AG04450 (cell line): ENCODE data around the gene GSK3A. TPM values are rescaled to one million over a fixed set of nuclear protein-coding genes. Genes with fewer than 3 reads are reported as not detected.
A peak's percentile ranks its signal among the peaks of the same experiment; 100 is the strongest.

Experiments
- CTCF ChIA-PET: fragments of 300-600, 350-600 bp; formaldehyde crosslinking; extraction: SDS; loops from one replicate; lab custom pipeline; 2022; ENCODE audit warnings: antibody characterized with exemption, inconsistent platforms; lab: Charles Lee
- POLR2A ChIA-PET: fragments of 350-600 bp; formaldehyde crosslinking; extraction: SDS; loops from one replicate; lab custom pipeline; 2021; ENCODE audit warnings: antibody characterized with exemption, inconsistent platforms; lab: Yijun Ruan, JAX
- DNase-seq: peaks from one replicate; pipeline ENCODE4 v3.0.0-alpha.2; 2011; ENCODE audit warnings: low read depth, low spot score
- H3K27ac ChIP-seq: one replicate; pipeline ENCODE4 v1.5.1; 2012; ENCODE audit warnings: low read depth, low read length, control low read depth
- H3K27me3 ChIP-seq: one replicate; pipeline ENCODE4 v1.6.0; 2012; ENCODE audit warnings: low read length; ENCODE audit not compliant: control insufficient read depth, insufficient read depth
- H3K4me3 ChIP-seq: 2 replicates; pipeline ENCODE4 v1.5.1; 2011; ENCODE audit warnings: mild to moderate bottlenecking, low read depth, low read length, control low read depth
- H3K9me3 ChIP-seq: 2 replicates; pipeline ENCODE4 v1.5.1; 2012; ENCODE audit warnings: low read length; ENCODE audit not compliant: control insufficient read depth, insufficient read depth
- CTCF ChIP-seq: IDR thresholded peaks from 2 replicates; pipeline ENCODE4 v1.5.1; 2011; ENCODE audit warnings: low read depth, low read length, control low read depth, inconsistent platforms
- polyA plus RNA-seq: library from polyadenylated mRNA; depleted of rRNA; stranded (reverse); fragments of >200 nt; gene quantifications from 2 replicates; pipeline ENCODE4 v1.2.3, GENCODE V29; 2011

Gene GSK3A
- polyA plus RNA-seq, 1 experiment, result 20.1 TPM

GRCh38 chr19:42254089-42254849, 11.9 kb upstream of the GSK3A start:
- DNase-seq, result no peak
- TF ChIP-seq CTCF, result no peak
- H3K27ac ChIP-seq, result peak overlapping the region; percentile 47
- peaks cover 7% of the 10 kb centered on the region; the same call in 1 of the 2 replicates for H3K9me3 ChIP-seq
- ChIA-PET POLR2A (interaction anchor here (0.6 kb wide), 1 partner anchor 32 kb away, joined by 4 read pairs; no protein-coding TSS in a partner anchor), CTCF (no interaction called here)
- no peaks in the 10 kb centered on the region for H3K27me3 ChIP-seq
- H3K4me3 ChIP-seq, result peak overlapping the region; percentile 94

DNA sequence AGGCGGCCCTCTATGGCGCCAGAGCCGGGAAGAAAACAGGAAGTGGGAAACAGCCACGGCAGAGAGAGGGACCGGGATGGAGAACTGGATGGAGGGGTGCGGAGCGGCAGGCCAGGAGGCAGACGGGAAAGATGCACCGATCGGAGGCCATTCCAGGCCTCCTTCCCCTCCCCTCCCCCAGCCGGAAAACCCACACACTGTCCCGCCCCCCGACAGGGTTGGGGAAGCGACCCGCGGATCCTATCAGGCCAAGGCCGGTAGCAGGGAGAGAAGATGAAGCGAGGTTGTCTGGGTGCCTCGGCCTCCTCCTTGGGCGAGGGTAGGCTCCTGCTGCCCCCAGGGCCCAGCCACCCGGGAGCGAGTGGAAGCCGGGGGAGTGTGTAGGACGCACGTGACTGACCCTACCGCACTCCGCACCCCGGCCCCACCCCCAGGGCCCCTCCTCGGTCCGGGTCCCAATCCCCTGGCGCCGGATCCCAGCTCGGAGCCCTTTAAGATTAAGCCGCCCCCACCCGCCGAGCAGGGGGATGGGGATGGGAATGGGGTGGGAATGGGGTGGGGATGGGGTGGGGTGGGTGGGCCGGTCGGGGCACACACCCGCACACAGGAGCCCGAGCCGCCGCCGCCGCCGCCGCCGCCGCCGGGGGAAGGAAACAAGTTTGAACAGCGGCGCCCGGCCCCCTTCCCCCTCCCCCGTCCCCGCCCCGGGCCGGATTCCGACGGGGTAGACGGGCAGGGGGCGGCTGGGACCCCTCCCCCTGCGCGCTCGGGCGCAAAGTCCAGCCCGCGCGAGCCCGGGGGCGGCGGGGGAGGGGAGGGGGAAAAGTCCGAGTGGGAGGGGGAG, 11.1 kb upstream of the GSK3A start:
- no peaks in the 10 kb centered on the region for H3K27me3 ChIP-seq
- H3K4me3 ChIP-seq, result peak overlapping the region; percentile 94
- ChIA-PET CTCF (no interaction called here), POLR2A (interaction anchor here (0.6 kb wide), 1 partner anchor 31 kb away, joined by 4 read pairs; no protein-coding TSS in a partner anchor)
- H3K27ac ChIP-seq, result peak overlapping the region; percentile 82
- no peak for TF ChIP-seq CTCF
- no peak for DNase-seq
- peaks cover 7% of the 10 kb centered on the region; the same call in 1 of the 2 replicates for H3K9me3 ChIP-seq

- peak overlapping the region; percentile 84 for H3K4me3 ChIP-seq
- H3K27me3 ChIP-seq, result no peaks in the 10 kb centered on the region
- CTCF ChIA-PET, result interaction anchor here (1.4 to 2.1 kb wide), 4 partner anchors 27 to 148 kb away, joined by 3 to 13 read pairs (median 4); no protein-coding TSS in a partner anchor
- POLR2A ChIA-PET, result no interaction called here
- no peak for DNase-seq
- TF ChIP-seq CTCF, result no peak
- H3K27ac ChIP-seq, result peak overlapping the region; percentile 82
- peaks cover 7% of the 10 kb centered on the region; the same call in 1 of the 2 replicates for H3K9me3 ChIP-seq
Measured at GRCh38 chr19:42252365-42253244, 10.2 kb upstream of the GSK3A start.

DNA sequence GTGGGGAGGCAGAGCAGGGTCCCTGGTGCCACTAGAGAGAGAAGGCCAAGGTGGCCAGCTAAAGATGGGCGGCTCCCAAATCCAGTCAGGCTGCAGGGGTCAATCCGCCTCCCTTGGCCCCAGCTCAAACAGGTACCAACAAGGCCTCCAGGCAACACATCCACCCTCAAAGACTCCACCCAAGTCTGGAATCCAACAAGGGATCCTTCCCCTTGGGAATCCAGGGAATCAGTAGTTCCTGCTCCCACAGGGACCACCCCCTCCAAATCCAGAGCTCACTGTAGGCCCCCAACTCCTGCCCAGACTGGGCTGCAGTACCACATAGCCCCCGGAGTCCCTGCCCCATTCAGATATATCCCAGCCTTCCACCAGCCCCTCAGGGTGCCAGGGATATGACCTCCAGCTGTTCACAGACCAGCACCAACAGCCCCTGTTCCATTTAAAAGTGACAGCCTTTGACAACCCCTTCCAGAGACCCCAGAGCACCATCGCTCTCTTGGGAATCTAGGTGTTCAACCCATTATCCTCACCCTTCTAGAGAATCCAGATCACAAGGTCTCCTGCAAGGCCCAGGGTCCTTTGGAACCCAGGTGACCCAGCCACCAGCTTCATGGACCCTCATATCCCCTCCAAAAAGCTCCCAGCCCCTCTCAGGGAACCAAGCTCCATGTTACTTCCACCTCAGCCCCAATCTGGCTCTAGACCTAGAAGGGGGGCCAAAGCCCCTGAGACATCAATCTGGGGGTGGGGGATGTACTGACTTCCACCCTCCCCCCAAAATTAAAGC, 9.4 kb upstream of the GSK3A start:
- ChIA-PET CTCF (interaction anchor here (1.4 to 2.1 kb wide), 4 partner anchors 28 to 149 kb away, joined by 3 to 13 read pairs (median 4); no protein-coding TSS in a partner anchor), POLR2A (interaction anchor here (2.9 kb wide), 1 partner anchor 28 kb away, joined by 8 read pairs; no protein-coding TSS in a partner anchor)
- peaks cover 7% of the 10 kb centered on the region; the same call in 1 of the 2 replicates for H3K9me3 ChIP-seq
- H3K4me3 ChIP-seq, result peak overlapping the region; percentile 84
- H3K27me3 ChIP-seq, result no peaks in the 10 kb centered on the region
- no peak for TF ChIP-seq CTCF
- no peak for DNase-seq
- peak overlapping the region; percentile 31 for H3K27ac ChIP-seq
